Liver (tissue), 3 donors: ENCODE results near the gene MXD4.

ENCODE experiments used
- SP1 ChIP-seq: IDR thresholded peaks from 2 replicates; pipeline ENCODE4 v1.6.1; 2018; ENCODE audit warnings: antibody characterized with exemption, mild to moderate bottlenecking
- TAF1 ChIP-seq: conservative IDR thresholded peaks from 2 replicates; pipeline ENCODE4 v1.6.1; 2016; ENCODE audit warnings: antibody characterized with exemption, mild to moderate bottlenecking
- TF ChIP-seq, protein P1 (sequence below): fragments of 150-350 bp; IDR thresholded peaks from 2 replicates; pipeline ENCODE4 v1.5.1; 2017; ENCODE audit warnings: improper control_type of control experiment, low read depth, low read length; ENCODE audit not compliant: missing input control
- donor health status: healthy.
- donor health status: healthy.

DNA sequence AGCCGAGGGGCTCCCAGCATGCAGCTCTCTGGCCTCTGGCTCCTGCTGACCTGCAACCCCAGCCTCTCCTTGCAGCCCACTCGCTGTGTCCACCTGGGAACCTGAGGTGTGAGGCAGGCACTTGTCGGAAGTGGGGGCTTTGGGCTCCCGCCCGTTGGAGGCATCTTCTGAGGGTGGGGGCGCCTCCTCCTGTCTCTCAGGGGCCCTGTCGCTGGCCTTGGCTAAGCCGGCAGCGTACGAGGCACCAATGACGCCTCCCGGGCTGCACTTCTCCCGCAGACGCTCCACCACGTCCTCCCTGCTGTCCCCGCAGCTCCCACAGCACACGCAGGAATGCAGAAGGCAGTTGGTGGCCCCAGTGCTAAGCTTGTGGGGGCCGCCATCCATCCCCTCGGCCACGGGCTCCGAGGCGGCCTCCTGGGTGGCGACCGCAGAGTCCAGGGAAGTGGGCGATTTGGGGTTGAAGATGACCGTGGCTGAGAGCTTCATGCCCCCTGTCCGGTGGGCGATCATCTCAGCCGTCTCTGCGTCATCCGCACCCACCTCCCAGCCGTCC lies 42.5 kb upstream of the MXD4 start:
- TF ChIP-seq TAF1 (no peak), SP1 (no peak)
- TF ChIP-seq, protein P1, sequence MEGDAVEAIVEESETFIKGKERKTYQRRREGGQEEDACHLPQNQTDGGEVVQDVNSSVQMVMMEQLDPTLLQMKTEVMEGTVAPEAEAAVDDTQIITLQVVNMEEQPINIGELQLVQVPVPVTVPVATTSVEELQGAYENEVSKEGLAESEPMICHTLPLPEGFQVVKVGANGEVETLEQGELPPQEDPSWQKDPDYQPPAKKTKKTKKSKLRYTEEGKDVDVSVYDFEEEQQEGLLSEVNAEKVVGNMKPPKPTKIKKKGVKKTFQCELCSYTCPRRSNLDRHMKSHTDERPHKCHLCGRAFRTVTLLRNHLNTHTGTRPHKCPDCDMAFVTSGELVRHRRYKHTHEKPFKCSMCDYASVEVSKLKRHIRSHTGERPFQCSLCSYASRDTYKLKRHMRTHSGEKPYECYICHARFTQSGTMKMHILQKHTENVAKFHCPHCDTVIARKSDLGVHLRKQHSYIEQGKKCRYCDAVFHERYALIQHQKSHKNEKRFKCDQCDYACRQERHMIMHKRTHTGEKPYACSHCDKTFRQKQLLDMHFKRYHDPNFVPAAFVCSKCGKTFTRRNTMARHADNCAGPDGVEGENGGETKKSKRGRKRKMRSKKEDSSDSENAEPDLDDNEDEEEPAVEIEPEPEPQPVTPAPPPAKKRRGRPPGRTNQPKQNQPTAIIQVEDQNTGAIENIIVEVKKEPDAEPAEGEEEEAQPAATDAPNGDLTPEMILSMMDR: no peak
